Esophagus squamous epithelium (tissue), 5 donors: ENCODE measurements around the gene PTMA. TPM values are rescaled to one million over a fixed set of nuclear protein-coding genes. Genes with fewer than 3 reads are reported as not detected.
A peak's percentile ranks its signal among the peaks of the same experiment; 100 is the strongest.

Experiments
- DNase-seq: peaks from one replicate; lab custom pipeline; 2025; lab: John Stamatoyannopoulos, UW
- H3K27ac ChIP-seq, 4 donors: fragments of 200-600 bp; sonication (generic); one replicate each; pipeline ENCODE4 v1.5.1; 2016 to 2019; ENCODE audit warnings: mild to moderate bottlenecking in 1 of 4
- H3K27me3 ChIP-seq, 4 donors: fragments of 200-600 bp; sonication (generic); 1 replicate in 3 of 4; 2 replicates in 1 of 4; pipeline versions ENCODE4 v1.5.1 to v1.6.0; 2017 to 2021; ENCODE audit warnings: antibody characterized with exemption in 1 of 4
- H3K36me3 ChIP-seq, 3 donors: fragments of 200-600 bp; sonication (generic); one replicate each; pipeline ENCODE4 v1.5.1; 2016 to 2019
- H3K4me1 ChIP-seq, 3 donors: fragments of 200-600 bp; sonication (generic); one replicate each; pipeline ENCODE4 v1.5.1; 2017 to 2019
- H3K4me3 ChIP-seq, 4 donors: fragments of 200-600 bp; sonication (generic); 1 replicate in 3 of 4; 2 replicates in 1 of 4; pipeline ENCODE4 v1.5.1; 2016 to 2019; ENCODE audit warnings: mild to moderate bottlenecking in 2 of 4, moderate library complexity in 1 of 4
- H3K9me3 ChIP-seq, 3 donors: fragments of 200-600 bp; sonication (generic); one replicate each; pipeline ENCODE4 v1.5.1; 2016 to 2019
- CTCF ChIP-seq, 6 experiments: fragments of 450-650 bp in 4 of 6; fragments of 200-600 bp in 2 of 6; sonication (generic) in 2 of 6; IDR thresholded peaks; one replicate each; pipeline ENCODE4 v1.5.1; 2016 to 2019; ENCODE audit warnings: antibody characterized with exemption in 6 of 6, mild to moderate bottlenecking in 4 of 6, moderate library complexity in 4 of 6
- POLR2A ChIP-seq, 4 donors: fragments of 450-650 bp; IDR thresholded peaks; one replicate each; pipeline ENCODE4 v1.6.1; 2017; ENCODE audit warnings: antibody characterized with exemption in 4 of 4, mild to moderate bottlenecking in 4 of 4, moderate library complexity in 3 of 4
- WGBS, 2 donors: methylation state at CpG; one replicate each; pipeline ENCODE4 v1.1.5; 2018; 5-methylcytosine and 5-hydroxymethylcytosine counted together
- intact Hi-C: fragments of 100-400 bp; cut with DNase I; formaldehyde crosslinking; loops from one replicate; pipeline ENCODE4 v1.15.0; 2022
- total RNA-seq, 4 donors: library from RNA; depleted of rRNA; stranded (reverse); fragments of >200 nt; gene quantifications; one replicate each; pipeline ENCODE4 v1.1.0, GENCODE V29; 2016
- donor health status: DM: yes; HTN: yes; CAD: no.

Gene PTMA
- total RNA-seq, 4 donors from 2014 or later: 670 to 1,121 (median 903) TPM

- WGBS, 2 donors: 0 to 2% methylated on average over 8 of the region's 8 CpGs
- H3K4me3 ChIP-seq: no peak overlapping the region
- no peaks in the 10 kb centered on the region for H3K27me3 ChIP-seq
- H3K9me3 ChIP-seq: no peaks in the 10 kb centered on the region
- intact Hi-C loops: loop anchor here (2.0 to 10.0 kb wide), 2 partner anchors 37 to 107 kb away; partner anchors contain the start of genes COPS7B and PDE6D
- DNase-seq: peak; percentile 34
- peaks cover 26 to 71% (median 33%) of the 10 kb centered on the region in 3 donors for H3K4me1 ChIP-seq
- H3K27ac ChIP-seq: peak overlapping the region in 1 of 4 donors; percentile 21
- TF ChIP-seq POLR2A (IDR thresholded peaks at IDR 0.05): no peak
- peak; percentile 91 to 100 (median 99) for TF ChIP-seq CTCF (IDR thresholded peaks at IDR 0.05)
- no peaks in the 10 kb centered on the region for H3K36me3 ChIP-seq
These were observed 30.7 kb upstream of the PTMA start for GRCh38 chr2:231677632-231678104.

DNA sequence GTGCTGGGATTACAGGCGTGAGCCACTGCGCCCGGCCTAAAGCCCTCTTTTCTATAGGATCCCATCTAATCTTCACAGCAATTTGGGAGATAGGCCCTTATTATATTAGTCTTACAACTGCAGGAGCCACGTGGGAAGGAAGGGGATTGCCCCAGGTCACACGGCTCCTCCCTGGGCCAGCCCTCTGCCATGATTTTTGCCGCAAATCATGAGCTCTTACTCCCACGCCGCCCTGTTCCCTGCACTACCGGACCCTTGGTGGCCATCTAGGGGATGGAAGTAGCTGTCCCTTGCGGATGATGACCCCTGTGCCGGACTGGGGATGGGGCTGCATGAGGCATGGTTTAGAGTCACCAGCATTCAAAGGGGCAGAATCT lies 28.4 kb upstream of the PTMA start:
- 58 to 61% methylated on average over 8 to 10 of the region's 11 CpGs for WGBS, 2 donors
- Histone ChIP-seq H3K4me1 (peaks cover 7 to 49% (median 10%) of the 10 kb centered on the region in 3 donors), H3K9me3 (no peaks in the 10 kb centered on the region), H3K4me3 (peak overlapping the region in 3 of 4 donors; percentile 50 to 70 (median 60)), H3K27ac (peak overlapping the region; percentile 88 to 95 (median 90)), H3K27me3 (no peaks in the 10 kb centered on the region), H3K36me3 (no peaks in the 10 kb centered on the region)
- intact Hi-C loops: loop anchor here (2.0 to 10.0 kb wide), 2 partner anchors 35 to 105 kb away; partner anchors contain the start of genes COPS7B and PDE6D
- DNase-seq: no peak
- no peak for TF ChIP-seq CTCF (IDR thresholded peaks at IDR 0.05)
- no peak for TF ChIP-seq POLR2A (IDR thresholded peaks at IDR 0.05)

DNA sequence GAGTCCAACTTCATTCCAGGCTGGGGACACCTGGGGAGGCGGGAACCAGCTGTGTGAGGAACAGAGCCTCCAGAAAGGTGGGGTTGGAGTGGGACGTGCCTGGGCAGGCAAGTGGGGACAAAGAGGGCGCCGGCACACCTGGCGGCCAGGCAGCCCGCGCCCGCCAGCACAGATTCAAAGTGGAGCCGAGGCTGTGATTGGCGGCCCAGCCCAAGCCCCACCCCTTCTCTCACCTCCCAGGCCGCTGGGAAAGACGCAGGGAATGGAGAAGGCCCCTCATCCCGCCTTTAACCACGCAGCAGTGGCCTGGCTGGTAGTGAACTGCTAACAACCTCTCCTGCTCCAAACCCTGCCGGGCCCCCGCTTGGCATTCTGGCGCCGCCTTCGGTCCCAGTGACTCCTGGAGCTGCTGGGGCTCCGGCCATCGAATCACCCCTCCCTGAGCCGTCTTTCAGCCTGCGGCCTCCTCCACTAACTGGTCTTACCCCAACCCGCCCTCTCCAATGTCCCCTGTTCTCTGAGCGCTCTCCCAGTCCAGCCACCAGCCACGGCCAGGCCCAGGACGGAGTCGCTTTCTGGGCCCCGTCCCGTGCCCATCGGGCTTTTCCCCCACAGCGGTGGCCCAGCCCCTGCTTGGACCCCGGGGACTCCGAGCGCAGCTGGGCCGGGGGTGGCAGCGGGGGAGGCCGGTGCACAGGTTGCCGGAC lies 27.9 kb upstream of the PTMA start:
- no peak for DNase-seq
- Histone ChIP-seq H3K36me3 (no peaks in the 10 kb centered on the region), H3K9me3 (no peaks in the 10 kb centered on the region), H3K4me3 (peak overlapping the region; percentile 35 to 70 (median 55)), H3K4me1 (peaks cover 6 to 43% (median 7%) of the 10 kb centered on the region in 3 donors), H3K27ac (peak overlapping the region; percentile 88 to 95 (median 90)), H3K27me3 (no peaks in the 10 kb centered on the region)
- 34 to 42% methylated on average over 19 to 23 of the region's 39 CpGs for WGBS, 2 donors
- TF ChIP-seq POLR2A (IDR thresholded peaks at IDR 0.05) (no peak), CTCF (IDR thresholded peaks at IDR 0.05) (peak in 2 of 6 experiments; percentile 12 to 24)
- intact Hi-C loops: no loop called here

DNA sequence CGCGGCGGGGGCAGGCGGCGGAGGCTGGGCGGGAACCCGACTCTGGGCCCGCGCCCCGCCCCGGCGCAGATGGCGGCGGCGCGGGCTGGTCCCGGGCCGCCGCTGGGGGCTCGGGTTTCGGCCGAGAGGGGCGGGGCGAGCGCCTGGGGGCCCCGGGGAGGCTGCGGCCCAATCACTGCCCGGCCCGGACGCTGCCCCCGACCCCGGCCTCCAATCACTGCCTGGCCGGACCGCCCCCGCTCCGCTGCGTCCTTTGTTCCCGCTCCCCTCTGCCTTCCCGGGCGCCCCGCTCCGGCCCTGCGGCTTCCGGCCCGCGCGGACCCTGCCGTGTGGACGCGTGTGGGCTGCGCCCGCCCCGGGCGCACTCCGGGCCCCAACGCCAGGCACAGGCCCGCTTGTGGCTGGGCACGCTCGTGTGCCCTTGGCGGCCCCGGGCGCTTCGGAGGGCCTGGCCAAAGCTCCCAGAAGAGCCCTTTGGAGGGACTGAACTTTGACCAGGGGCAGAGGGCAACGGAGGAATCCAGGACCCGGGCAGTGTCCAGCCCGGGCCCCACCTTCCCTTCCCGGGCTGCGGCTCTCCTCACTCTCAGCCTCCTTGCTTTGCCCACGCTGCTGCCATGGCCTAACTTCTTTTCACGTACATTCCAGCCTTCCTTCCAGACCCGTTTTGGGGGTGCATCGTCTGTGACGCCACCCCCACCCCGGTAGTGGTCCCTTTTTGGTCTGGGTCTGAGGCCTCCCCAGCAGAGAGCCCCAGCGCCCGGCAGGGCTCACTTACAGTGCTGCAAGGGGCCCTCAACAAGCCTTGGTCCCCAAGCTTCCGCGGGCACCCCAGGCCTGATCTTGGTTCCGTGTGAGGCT lies 27.1 kb upstream of the PTMA start:
- DNase-seq: no peak
- TF ChIP-seq CTCF (IDR thresholded peaks at IDR 0.05): no peak
- TF ChIP-seq POLR2A (IDR thresholded peaks at IDR 0.05): peak in 2 of 4 donors; percentile 33 to 45
- Histone ChIP-seq H3K27ac (peak overlapping the region; percentile 88 to 95 (median 90)), H3K4me1 (peaks cover 6 to 43% (median 7%) of the 10 kb centered on the region in 3 donors), H3K4me3 (peak overlapping the region; percentile 35 to 70 (median 55)), H3K9me3 (no peaks in the 10 kb centered on the region), H3K36me3 (no peaks in the 10 kb centered on the region), H3K27me3 (no peaks in the 10 kb centered on the region)
- intact Hi-C loops: no loop called here
- 0 to 9% methylated on average over 4 to 10 of the region's 79 CpGs for WGBS, 2 donors
